GDM1 (cell line): ENCODE results near the gene CALCR.
"Not testable (repeated sequence)": the region's sequence is repeated elsewhere in the genome, so short reads cannot be mapped to it uniquely, and the experiment has no call there.

Experiments
- DNase-seq: peaks from one replicate; lab custom pipeline; 2025; lab: John Stamatoyannopoulos, UW

CALCR gene

GRCh38 chr7:93562106-93562505, 12.4 kb downstream of the CALCR start:
- no peak for DNase-seq

DNA sequence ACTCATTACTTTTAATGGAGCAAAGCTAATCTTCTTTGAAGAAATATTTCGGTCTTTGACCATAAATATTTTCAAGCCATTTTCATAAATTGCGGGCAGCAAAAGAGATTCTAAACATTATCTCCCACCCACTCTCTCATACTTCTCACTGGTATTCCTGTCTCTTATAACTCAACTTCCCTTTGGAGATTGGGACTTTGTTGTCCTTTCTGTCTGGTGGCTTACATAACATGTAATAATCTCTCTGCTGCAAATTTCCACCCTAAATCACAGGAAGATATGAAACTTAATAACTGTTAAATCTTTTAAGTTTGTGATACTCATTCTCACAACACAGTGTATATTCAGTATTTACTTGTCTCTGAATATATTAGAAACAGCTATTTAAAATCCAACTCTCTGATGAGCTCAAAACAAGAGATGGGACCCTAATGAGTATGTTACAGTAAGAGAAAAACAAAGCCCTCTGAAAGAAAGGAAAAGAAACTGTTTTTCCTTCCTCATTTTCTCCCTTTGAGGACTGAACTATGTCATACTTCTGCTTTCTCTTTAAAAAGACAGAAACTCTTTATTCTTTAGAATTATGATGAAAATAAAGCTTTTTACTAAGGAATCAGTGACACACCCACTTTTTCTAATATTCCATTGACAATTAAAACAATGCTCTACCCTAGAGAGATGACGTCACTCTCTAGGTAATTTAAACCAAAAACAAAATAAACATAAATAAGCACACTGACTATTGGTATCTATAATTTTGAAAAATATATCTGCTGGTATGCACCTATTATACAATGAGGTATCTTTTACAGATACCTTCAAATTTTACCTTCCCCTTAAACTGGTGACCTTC, 14.7 kb downstream of the CALCR start:
- no peak for DNase-seq

GRCh38 chr7:93558705-93559614, 15.6 kb downstream of the CALCR start:
- DNase-seq = no peak

- DNase-seq = no peak
These were observed 22.6 kb downstream of the CALCR start for GRCh38 chr7:93551931-93552330.

DNA sequence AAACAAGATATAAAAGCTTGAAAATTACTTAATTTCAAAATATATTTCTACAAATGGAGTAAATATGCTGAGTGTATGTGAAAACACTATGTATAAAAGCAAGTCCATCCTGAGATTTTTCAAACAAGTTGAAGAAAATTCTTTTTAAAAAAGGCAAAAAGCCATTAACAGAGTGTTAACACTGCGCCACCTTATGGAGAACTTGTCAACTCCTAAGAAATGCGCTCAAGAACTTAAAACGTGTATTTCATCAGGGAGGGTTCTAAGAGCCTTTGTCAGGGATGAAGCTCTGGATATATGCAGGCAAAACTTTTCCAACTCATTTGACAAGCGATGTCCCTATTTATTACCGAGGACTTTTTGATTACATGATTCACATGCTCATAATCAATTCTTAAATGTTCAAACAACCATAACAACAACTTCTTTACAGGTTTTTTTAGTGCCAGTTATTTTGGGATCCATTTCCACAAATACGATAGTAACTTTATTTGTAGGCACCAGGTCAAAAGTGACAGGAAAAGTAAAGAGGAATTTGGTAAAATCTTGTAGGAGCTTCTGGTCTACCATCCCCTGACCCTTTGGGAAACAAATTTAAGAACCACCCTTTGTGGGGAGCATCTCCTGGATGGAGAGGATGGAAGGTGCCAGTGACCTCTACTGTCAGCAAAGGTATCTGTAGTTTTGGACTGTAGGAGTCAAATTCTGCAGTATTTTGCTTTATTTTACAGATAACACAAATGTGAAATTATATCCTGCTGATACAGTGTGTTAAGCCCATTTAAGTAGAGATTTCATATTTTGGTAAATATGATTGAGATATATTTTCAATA, 23.2 kb downstream of the CALCR start:
- peak; percentile 3 for DNase-seq

DNA sequence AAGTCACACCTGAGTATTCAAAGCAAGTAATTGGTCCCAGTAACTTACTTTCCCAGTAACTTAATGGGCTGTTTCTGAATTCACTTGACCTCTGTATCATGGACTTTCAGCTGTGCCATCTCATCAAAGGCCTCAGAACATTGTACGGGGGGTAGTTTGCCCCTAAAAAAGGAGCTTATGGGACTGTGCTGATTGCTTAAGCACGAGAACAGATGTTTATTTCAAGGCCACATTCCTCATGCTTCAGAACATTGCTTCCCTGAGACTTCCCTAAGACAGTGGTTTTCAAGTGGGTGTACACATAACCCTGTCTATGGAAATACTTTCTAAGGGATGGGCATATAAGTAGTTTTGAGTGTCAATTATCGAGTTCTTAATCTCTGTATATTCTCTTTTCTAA, 26.8 kb downstream of the CALCR start:
- DNase-seq = no peak

GRCh38 chr7:93544691-93545090, 29.8 kb downstream of the CALCR start:
- DNase-seq = no peak

GRCh38 chr7:93538061-93538460, 36.5 kb downstream of the CALCR start:
- no peak for DNase-seq

GRCh38 chr7:93535616-93536015, 38.9 kb downstream of the CALCR start:
- no peak for DNase-seq

DNA sequence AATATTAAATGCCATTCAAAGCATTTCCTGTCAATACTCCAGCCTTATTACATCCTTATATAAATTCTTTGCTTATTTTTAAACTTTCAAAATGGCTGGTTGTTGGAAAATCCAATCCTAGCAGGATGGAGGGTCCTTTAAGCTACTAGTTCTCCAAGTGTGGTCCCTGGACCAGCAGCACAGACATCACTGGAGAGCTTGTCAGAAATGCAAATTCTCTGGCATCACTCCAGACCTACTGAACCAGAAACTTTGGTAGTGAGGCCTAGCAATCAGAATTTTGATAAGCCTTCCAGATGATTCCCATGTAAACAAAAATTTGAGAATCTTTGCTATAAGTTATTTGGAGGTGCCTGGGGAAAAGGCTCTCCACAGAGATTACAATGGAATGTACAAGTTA, 43.8 kb downstream of the CALCR start:
- no peak for DNase-seq

GRCh38 chr7:93516834-93517233, 57.7 kb downstream of the CALCR start:
- DNase-seq = no peak

GRCh38 chr7:93515144-93515543, 59.4 kb downstream of the CALCR start:
- no peak for DNase-seq

GRCh38 chr7:93509303-93509702, 65.2 kb downstream of the CALCR start:
- no peak for DNase-seq

GRCh38 chr7:93503088-93503487, 71.4 kb downstream of the CALCR start:
- no peak for DNase-seq

GRCh38 chr7:93491860-93492259, 82.7 kb downstream of the CALCR start:
- DNase-seq = not testable (repeated sequence)

DNA sequence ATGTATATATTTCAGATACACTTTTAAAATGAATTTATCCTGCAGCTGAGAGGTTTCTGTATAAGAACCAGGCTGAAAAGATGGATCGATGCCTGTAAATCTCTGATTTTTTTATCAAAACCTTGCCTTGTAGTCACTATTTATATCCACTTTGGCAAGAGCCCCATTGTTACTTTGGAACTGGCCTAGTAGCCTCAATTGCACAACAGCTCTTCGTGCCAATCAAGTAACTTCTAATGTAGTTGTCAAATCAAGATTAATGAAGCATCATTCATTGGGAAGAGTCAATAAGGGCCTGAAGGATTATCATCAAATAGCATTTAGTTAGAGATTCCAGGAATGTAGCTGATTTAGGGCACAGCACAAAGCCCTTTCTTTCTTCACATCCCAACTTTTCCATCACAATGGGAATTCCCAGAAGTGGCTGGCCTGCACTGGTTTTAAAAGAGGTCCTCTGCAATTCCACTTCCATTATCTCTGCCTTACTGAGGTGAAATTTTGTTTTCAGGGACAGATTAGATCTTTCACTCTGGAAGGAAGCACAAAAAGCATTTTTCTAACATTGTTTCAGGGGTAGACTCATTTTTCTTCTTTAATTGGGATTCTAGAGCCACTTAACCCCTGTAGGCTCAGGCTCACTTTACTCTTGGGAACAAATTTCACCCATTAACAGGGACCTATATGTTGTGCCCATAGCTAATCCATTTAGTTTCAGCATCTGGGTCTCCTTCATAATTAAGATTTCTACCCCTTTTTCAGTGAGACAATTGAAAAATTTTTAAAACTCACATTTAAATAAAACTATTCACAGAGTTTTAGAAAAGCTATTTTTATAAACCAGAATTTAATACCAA, 97.8 kb downstream of the CALCR start:
- no peak for DNase-seq

DNA sequence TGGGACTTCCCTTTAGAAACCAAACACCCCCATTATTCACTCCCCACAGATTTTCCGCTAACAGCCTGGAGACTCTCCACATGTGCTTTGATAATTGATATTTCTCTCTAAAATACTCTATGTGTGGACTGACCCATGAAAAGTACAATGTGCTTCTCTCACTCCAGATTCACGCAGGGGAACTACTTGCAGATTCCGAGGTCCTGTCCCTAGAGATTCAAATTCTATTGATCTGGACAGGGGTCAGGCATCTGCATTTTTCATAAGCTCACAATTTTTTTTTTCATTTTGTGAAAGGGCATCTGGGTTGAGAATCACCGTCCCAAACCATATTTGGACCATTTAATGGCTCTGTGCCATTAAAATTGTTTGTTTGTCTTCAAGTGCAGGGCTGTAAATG, 98.7 kb downstream of the CALCR start:
- DNase-seq = no peak

- no peak for DNase-seq
These were observed 103.1 kb downstream of the CALCR start for GRCh38 chr7:93471456-93471855.

GRCh38 chr7:93463764-93464163, 110.8 kb downstream of the CALCR start:
- DNase-seq = no peak

- DNase-seq = no peak
These were observed 113.2 kb downstream of the CALCR start for GRCh38 chr7:93461350-93461749.

DNA sequence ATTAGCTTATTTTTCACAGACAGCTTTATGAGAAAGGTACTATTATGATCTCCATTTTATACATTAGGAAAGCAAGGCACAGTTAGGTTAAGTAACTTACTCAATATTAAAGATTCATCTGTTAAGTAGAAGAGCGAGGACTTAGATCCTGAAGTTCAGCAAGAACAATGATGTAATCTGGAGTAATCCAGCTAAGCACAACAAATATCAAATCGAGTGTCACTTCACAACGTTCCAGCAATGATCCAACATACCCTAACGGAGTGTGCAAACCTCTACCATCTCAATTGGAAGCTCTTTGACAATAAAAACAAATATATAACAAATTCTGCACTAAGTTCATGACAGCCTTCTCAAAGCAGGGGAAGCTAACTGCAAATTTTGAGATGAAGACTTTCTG, 121.3 kb downstream of the CALCR start:
- no peak for DNase-seq
